Ishikawa (cell line): Measurements from ENCODE around the gene PF4V1.

Source experiments
- CEBPB ChIP-seq: IDR thresholded peaks from 2 replicates; pipeline ENCODE4 v1.6.1; 2012
- CREB1 ChIP-seq: IDR thresholded peaks from 2 replicates; pipeline ENCODE4 v1.6.1; 2012; ENCODE audit warnings: low read depth
- EGR1 ChIP-seq: IDR thresholded peaks from 2 replicates; pipeline ENCODE4 v1.6.1; 2012
- EP300 ChIP-seq: IDR thresholded peaks from 2 replicates; pipeline ENCODE4 v1.6.1; 2012; ENCODE audit warnings: borderline replicate concordance
- FOXM1 ChIP-seq: IDR thresholded peaks from 2 replicates; pipeline ENCODE4 v1.6.1; 2012; ENCODE audit warnings: low read depth, borderline replicate concordance
- NFIC ChIP-seq: IDR thresholded peaks from 2 replicates; pipeline ENCODE4 v1.6.1; 2012
- RAD21 ChIP-seq: IDR thresholded peaks from 2 replicates; pipeline ENCODE4 v1.6.1; 2012; ENCODE audit warnings: low read depth
- TAF1 ChIP-seq: IDR thresholded peaks from 2 replicates; pipeline ENCODE4 v1.6.1; 2012; ENCODE audit warnings: low read depth, mild to moderate bottlenecking
- TCF12 ChIP-seq: IDR thresholded peaks from 2 replicates; pipeline ENCODE4 v1.6.1; 2012; ENCODE audit warnings: low read depth
- TEAD4 ChIP-seq: IDR thresholded peaks from 2 replicates; pipeline ENCODE4 v1.6.1; 2012
- YY1 ChIP-seq: IDR thresholded peaks from 2 replicates; pipeline ENCODE4 v1.6.1; 2012; ENCODE audit warnings: low read depth
- ZBTB7A ChIP-seq: IDR thresholded peaks from 2 replicates; pipeline ENCODE4 v1.6.1; 2012; ENCODE audit warnings: low read depth
- TF ChIP-seq, protein P1 (sequence below): IDR thresholded peaks from 2 replicates; pipeline ENCODE4 v1.6.1; 2012
- TF ChIP-seq, protein P2 (sequence below): IDR thresholded peaks from 2 replicates; pipeline ENCODE4 v1.6.1; 2012
- TF ChIP-seq, protein P3 (sequence below): IDR thresholded peaks from 2 replicates; pipeline ENCODE4 v1.6.1; 2012; ENCODE audit warnings: low read depth, mild to moderate bottlenecking

The PF4V1 gene, protein sequence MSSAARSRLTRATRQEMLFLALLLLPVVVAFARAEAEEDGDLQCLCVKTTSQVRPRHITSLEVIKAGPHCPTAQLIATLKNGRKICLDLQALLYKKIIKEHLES

DNA sequence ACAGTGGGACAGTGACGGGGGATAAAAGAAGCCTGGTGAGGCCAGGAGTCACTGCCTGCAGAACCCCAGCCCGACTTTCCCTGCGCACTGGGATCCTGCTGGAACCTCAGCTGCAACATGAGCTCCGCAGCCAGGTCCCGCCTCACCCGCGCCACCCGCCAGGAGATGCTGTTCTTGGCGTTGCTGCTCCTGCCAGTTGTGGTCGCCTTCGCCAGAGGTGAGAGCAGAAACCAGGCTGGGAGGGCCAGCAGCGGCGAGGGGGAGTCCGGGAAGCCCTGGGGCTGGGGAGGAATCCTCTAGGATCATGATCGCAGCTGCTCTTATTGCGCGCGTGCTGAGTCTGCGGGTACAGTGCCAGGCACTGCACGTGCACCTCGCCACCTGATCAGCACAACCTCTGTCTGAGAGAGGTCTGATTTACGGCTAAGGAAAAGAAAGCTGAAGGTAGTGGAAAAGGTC, at the start of gene PF4V1:
Gene PF4V1, plus strand, starts transcription at position 51 of the 459 bp plus-strand sequence. Its CDS starts 67 bp downstream, at position 118.
- no peak for TF ChIP-seq EGR1
- no peak for TF ChIP-seq CEBPB
- no peak for TF ChIP-seq TEAD4
- no peak for TF ChIP-seq NFIC
- no peak for TF ChIP-seq RAD21
- TF ChIP-seq, protein P1, sequence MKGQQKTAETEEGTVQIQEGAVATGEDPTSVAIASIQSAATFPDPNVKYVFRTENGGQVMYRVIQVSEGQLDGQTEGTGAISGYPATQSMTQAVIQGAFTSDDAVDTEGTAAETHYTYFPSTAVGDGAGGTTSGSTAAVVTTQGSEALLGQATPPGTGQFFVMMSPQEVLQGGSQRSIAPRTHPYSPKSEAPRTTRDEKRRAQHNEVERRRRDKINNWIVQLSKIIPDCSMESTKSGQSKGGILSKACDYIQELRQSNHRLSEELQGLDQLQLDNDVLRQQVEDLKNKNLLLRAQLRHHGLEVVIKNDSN, result peak; percentile 32; the same call in 1 of the 2 replicates
- TF ChIP-seq TCF12, result no peak
- TF ChIP-seq CREB1, result no peak
- TF ChIP-seq TAF1, result no peak
- TF ChIP-seq, protein P2, sequence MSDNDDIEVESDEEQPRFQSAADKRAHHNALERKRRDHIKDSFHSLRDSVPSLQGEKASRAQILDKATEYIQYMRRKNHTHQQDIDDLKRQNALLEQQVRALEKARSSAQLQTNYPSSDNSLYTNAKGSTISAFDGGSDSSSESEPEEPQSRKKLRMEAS, result peak; percentile 58
- TF ChIP-seq YY1, result no peak
- no peak for TF ChIP-seq ZBTB7A
- TF ChIP-seq, protein P3, sequence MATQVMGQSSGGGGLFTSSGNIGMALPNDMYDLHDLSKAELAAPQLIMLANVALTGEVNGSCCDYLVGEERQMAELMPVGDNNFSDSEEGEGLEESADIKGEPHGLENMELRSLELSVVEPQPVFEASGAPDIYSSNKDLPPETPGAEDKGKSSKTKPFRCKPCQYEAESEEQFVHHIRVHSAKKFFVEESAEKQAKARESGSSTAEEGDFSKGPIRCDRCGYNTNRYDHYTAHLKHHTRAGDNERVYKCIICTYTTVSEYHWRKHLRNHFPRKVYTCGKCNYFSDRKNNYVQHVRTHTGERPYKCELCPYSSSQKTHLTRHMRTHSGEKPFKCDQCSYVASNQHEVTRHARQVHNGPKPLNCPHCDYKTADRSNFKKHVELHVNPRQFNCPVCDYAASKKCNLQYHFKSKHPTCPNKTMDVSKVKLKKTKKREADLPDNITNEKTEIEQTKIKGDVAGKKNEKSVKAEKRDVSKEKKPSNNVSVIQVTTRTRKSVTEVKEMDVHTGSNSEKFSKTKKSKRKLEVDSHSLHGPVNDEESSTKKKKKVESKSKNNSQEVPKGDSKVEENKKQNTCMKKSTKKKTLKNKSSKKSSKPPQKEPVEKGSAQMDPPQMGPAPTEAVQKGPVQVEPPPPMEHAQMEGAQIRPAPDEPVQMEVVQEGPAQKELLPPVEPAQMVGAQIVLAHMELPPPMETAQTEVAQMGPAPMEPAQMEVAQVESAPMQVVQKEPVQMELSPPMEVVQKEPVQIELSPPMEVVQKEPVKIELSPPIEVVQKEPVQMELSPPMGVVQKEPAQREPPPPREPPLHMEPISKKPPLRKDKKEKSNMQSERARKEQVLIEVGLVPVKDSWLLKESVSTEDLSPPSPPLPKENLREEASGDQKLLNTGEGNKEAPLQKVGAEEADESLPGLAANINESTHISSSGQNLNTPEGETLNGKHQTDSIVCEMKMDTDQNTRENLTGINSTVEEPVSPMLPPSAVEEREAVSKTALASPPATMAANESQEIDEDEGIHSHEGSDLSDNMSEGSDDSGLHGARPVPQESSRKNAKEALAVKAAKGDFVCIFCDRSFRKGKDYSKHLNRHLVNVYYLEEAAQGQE, result no peak
- no peak for TF ChIP-seq FOXM1
- no peak for TF ChIP-seq EP300

DNA sequence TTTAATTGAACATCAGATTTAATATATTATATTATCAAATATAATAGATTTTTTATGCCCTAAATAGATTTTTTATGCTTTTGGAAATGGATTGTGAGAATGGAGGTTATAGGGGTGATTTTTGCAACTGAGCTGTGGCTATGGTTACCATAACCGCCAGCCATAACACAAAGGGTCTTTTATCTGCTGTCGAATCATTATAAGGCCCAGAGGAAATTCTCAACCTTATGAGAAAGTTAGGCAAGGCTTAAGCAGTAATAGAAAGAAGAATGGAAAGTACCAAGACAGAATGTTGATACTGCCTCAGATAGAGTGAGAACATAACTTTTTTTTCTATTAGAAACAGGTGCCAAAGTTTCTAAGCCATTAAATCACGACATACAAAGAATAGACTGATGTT, 42.9 kb upstream of the PF4V1 start:
- no peak for TF ChIP-seq TEAD4

DNA sequence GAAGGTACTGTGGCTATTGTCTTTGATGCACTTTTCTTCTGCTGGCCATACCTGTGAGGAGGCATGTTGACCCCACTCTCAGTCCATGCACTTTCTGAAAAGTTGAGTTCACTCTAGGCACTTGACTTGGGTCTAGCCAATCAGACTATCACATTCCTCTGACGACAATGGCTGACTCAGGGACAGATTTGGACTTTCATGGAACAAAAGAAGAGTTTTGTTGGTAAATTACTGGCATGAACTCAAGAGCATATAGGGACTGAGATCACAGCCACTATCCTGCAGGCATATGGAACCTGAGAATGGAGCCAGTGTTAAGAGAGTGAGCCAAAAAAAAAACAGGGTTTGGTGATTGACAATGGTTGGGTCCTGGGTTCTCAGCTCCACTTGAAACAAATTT, 41.3 kb upstream of the PF4V1 start:
- TF ChIP-seq TEAD4, result no peak
- TF ChIP-seq CEBPB, result no peak
- TF ChIP-seq FOXM1, result no peak
- no peak for TF ChIP-seq EP300
- TF ChIP-seq, protein P2, result no peak

DNA sequence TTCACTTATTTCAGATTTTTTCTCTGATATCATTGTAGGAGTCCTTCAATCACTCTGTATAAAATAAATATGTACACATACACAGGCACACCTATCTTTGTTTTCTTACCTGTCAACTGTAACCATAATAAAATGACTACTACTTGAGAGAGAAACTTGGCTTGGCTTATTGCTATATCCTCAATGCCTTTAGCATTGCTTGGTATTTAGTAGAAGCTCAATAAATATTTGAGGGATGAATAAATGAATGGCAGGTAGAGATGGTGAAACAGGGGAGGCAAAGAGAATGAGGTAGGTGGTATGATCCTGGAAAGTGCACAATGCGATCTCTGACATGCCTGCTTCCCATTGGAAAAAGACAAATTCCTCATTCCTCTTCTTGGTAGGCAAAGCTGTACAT, 38.4 kb upstream of the PF4V1 start:
- TF ChIP-seq TEAD4 (no peak), CREB1 (no peak), YY1 (no peak), CEBPB (no peak), TAF1 (no peak), RAD21 (no peak), NFIC (no peak), ZBTB7A (no peak), FOXM1 (no peak), EP300 (no peak), EGR1 (no peak)
- TF ChIP-seq, protein P2, result no peak
- TF ChIP-seq, protein P3, result no peak
- TF ChIP-seq, protein P1, result no peak

DNA sequence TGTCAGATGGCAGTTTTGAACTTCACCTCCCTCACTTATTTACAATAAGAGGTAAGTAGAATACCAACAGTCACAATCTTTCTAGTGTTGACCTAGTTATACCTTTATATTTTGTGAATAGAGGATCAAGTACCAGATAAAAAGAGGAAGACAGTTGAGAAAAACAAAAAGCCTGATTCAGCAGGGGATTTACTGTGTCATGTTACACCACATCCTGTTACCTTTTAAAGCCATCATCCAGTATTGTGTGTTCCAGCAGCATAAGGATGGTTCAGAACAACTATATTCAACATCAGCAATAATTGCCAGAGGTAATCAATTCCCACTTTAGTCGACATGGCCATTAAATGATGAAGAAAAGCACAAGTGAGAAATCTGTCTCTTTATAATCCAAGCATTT, 38.0 kb upstream of the PF4V1 start:
- TF ChIP-seq CREB1 (no peak), TAF1 (no peak), RAD21 (no peak), TCF12 (no peak), TEAD4 (no peak), CEBPB (no peak), EGR1 (no peak), NFIC (no peak), EP300 (no peak), YY1 (no peak), ZBTB7A (no peak), FOXM1 (no peak)
- TF ChIP-seq, protein P3, result no peak
- TF ChIP-seq, protein P1, result no peak
- TF ChIP-seq, protein P2, result no peak
